CD4-positive, alpha-beta T cell (primary cell): Measurements from ENCODE around the gene THSD7B. TPM values are rescaled to one million over a fixed set of nuclear protein-coding genes. Genes with fewer than 3 reads are reported as not detected.

ENCODE experiments used
- ATAC-seq: fragments of 200-7000 bp; cut with Tn5 transposase; one replicate; pipeline ENCODE4 v1.10.0; 2022; ENCODE audit warnings: mild to moderate bottlenecking; ENCODE audit not compliant: poor library complexity
- CTCF ChIA-PET: fragments of 350-600 bp; sonication (Branson Sonifier 250); formaldehyde crosslinking; loops from one replicate; lab custom pipeline; 2021; ENCODE audit warnings: antibody characterized with exemption, inconsistent platforms; lab: Charles Lee
- POLR2A ChIA-PET: fragments of 350-600 bp; sonication (Branson Sonifier 250); formaldehyde crosslinking; loops from one replicate; lab custom pipeline; 2021; ENCODE audit warnings: antibody characterized with exemption, inconsistent platforms; lab: Charles Lee
- DNase-seq, 14 experiments: peaks; one replicate each; pipeline ENCODE4 v3.0.0-alpha.2; 2013 to 2020; ENCODE audit warnings: mixed read lengths in 2 of 14
- H3K27ac ChIP-seq, 2 donors: one replicate each; pipeline versions ENCODE4 v1.5.1 to v1.7.0; 2013; ENCODE audit warnings: low read length in 2 of 2, low read depth in 1 of 2, mild to moderate bottlenecking in 1 of 2
- H3K27me3 ChIP-seq, 2 experiments: 1 replicate in 1 of 2; 2 replicates in 1 of 2; pipeline versions ENCODE4 v1.6.1 to v1.7.0; 2013; ENCODE audit warnings: low read length in 2 of 2, control low read depth in 1 of 2, mild to moderate bottlenecking in 1 of 2, moderate library complexity in 1 of 2; ENCODE audit not compliant: insufficient read depth in 2 of 2, control insufficient read depth in 1 of 2
- H3K36me3 ChIP-seq: one replicate; pipeline ENCODE4 v1.6.1; 2013; ENCODE audit warnings: low read length, control low read depth; ENCODE audit not compliant: insufficient read depth
- H3K4me1 ChIP-seq: one replicate; pipeline ENCODE4 v1.6.1; 2013; ENCODE audit warnings: low read length, control low read depth; ENCODE audit not compliant: insufficient read depth
- H3K4me3 ChIP-seq: one replicate; pipeline ENCODE4 v1.5.1; 2013; ENCODE audit warnings: mild to moderate bottlenecking, low read length, moderate library complexity
- H3K9me3 ChIP-seq, 2 experiments: 1 replicate in 1 of 2; 2 replicates in 1 of 2; pipeline versions ENCODE4 v1.6.1 to v1.7.0; 2013; ENCODE audit warnings: low read length in 2 of 2, mild to moderate bottlenecking in 2 of 2, control low read depth in 1 of 2, moderate library complexity in 1 of 2; ENCODE audit not compliant: control insufficient read depth in 1 of 2, insufficient read depth in 1 of 2
- H3K27ac Mint-ChIP-seq: one replicate; pipeline ENCODE4 v1.8.0; 2020; ENCODE audit warnings: mixed read lengths
- H3K27me3 Mint-ChIP-seq: one replicate; pipeline ENCODE4 v1.8.0; 2021; ENCODE audit warnings: mixed read lengths
- H3K36me3 Mint-ChIP-seq: one replicate; pipeline ENCODE4 v1.8.0; 2021; ENCODE audit warnings: low read depth, mixed read lengths
- H3K4me1 Mint-ChIP-seq: one replicate; pipeline ENCODE4 v1.8.0; 2021; ENCODE audit warnings: low read depth, mixed read lengths
- H3K4me3 Mint-ChIP-seq: one replicate; pipeline ENCODE4 v1.8.0; 2020; ENCODE audit warnings: mild to moderate bottlenecking, mixed read lengths
- H3K9me3 Mint-ChIP-seq: one replicate; pipeline ENCODE4 v1.8.0; 2020; ENCODE audit warnings: mixed read lengths
- intact Hi-C, 2 experiments: fragments of 100-400 bp; cut with DNase I in 1 of 2; cut with micrococcal nuclease in 1 of 2; formaldehyde crosslinking; loops; one replicate each; pipeline versions ENCODE4 v1.15.1 to v1.9.0; 2023 to 2025; cut with DNase I, micrococcal nuclease
- total RNA-seq, 174 experiments: library from RNA in 2 of 174; stranded (reverse) in 2 of 174; gene quantifications; one replicate each; pipeline ENCODE4 v1.2.3 and lab custom pipeline; 2021 to 2026
- TF ChIP-seq, protein P1 (sequence below): fragments of 200-600 bp; IDR thresholded peaks from one replicate; pipeline ENCODE4 v1.8.0; 2022; ENCODE audit warnings: antibody characterized with exemption, mild to moderate bottlenecking

The THSD7B gene
- total RNA-seq, 2 experiments from 2014 or later: not detected

- intact Hi-C loops: no loop called here
- Histone ChIP-seq H3K4me3 (no peak overlapping the region), H3K4me1 (no peaks in the 10 kb centered on the region), H3K36me3 (no peaks in the 10 kb centered on the region), H3K27ac (no peak overlapping the region), H3K27me3 (no peaks in the 10 kb centered on the region), H3K9me3 (peaks cover 0 to 6% of the 10 kb centered on the region in 2 experiments)
- Mint-ChIP-seq H3K27me3 (no peaks in the 10 kb centered on the region), H3K27ac (no peak overlapping the region), H3K9me3 (peaks cover 4% of the 10 kb centered on the region), H3K36me3 (no peaks in the 10 kb centered on the region), H3K4me3 (no peak overlapping the region), H3K4me1 (no peaks in the 10 kb centered on the region)
- ChIA-PET CTCF (no interaction called here), POLR2A (no interaction called here)
- ATAC-seq: no peak
- no peak for DNase-seq
- TF ChIP-seq, protein P1, sequence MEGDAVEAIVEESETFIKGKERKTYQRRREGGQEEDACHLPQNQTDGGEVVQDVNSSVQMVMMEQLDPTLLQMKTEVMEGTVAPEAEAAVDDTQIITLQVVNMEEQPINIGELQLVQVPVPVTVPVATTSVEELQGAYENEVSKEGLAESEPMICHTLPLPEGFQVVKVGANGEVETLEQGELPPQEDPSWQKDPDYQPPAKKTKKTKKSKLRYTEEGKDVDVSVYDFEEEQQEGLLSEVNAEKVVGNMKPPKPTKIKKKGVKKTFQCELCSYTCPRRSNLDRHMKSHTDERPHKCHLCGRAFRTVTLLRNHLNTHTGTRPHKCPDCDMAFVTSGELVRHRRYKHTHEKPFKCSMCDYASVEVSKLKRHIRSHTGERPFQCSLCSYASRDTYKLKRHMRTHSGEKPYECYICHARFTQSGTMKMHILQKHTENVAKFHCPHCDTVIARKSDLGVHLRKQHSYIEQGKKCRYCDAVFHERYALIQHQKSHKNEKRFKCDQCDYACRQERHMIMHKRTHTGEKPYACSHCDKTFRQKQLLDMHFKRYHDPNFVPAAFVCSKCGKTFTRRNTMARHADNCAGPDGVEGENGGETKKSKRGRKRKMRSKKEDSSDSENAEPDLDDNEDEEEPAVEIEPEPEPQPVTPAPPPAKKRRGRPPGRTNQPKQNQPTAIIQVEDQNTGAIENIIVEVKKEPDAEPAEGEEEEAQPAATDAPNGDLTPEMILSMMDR: no peak
These were observed 894.3 kb downstream of the THSD7B start for GRCh38 chr2:137659616-137660015.

- intact Hi-C loops: no loop called here
- Histone ChIP-seq H3K4me3 (no peak overlapping the region), H3K4me1 (no peaks in the 10 kb centered on the region), H3K27ac (no peak overlapping the region), H3K9me3 (no peaks in the 10 kb centered on the region), H3K36me3 (no peaks in the 10 kb centered on the region), H3K27me3 (no peaks in the 10 kb centered on the region)
- ChIA-PET POLR2A (no interaction called here), CTCF (no interaction called here)
- ATAC-seq (no peak), DNase-seq (no peak)
- Mint-ChIP-seq H3K36me3 (no peaks in the 10 kb centered on the region), H3K27me3 (no peaks in the 10 kb centered on the region), H3K27ac (no peak overlapping the region), H3K9me3 (no peaks in the 10 kb centered on the region), H3K4me3 (no peak overlapping the region), H3K4me1 (no peaks in the 10 kb centered on the region)
- TF ChIP-seq, protein P1: no peak
These were observed 904.8 kb downstream of the THSD7B start for GRCh38 chr2:137670111-137670510.

GRCh38 chr2:137672989-137673552 lies 907.7 kb downstream of the THSD7B start:
- DNase-seq (no peak), ATAC-seq (no peak)
- Mint-ChIP-seq H3K9me3 (no peaks in the 10 kb centered on the region), H3K27me3 (no peaks in the 10 kb centered on the region), H3K27ac (no peak overlapping the region), H3K4me1 (no peaks in the 10 kb centered on the region), H3K4me3 (no peak overlapping the region), H3K36me3 (no peaks in the 10 kb centered on the region)
- no peaks in the 10 kb centered on the region for H3K36me3 ChIP-seq
- TF ChIP-seq, protein P1: no peak
- no peaks in the 10 kb centered on the region for H3K27me3 ChIP-seq
- no peak overlapping the region for H3K27ac ChIP-seq
- ChIA-PET POLR2A (no interaction called here), CTCF (no interaction called here)
- no peaks in the 10 kb centered on the region for H3K9me3 ChIP-seq
- intact Hi-C loops: no loop called here
- no peak overlapping the region for H3K4me3 ChIP-seq
- H3K4me1 ChIP-seq: no peaks in the 10 kb centered on the region
